Fibroblast of lung (primary cell): ENCODE data around the gene FKBP14.

ENCODE experiments used
- EZH2 ChIP-seq: IDR thresholded peaks from 2 replicates; pipeline ENCODE4 v1.5.1; 2012; ENCODE audit warnings: low read length, control low read depth, mild to moderate bottlenecking; ENCODE audit errors: missing control alignments
- TF ChIP-seq, protein P1 (sequence below), 2 donors: IDR thresholded peaks in 1 of 2; conservative IDR thresholded peaks in 1 of 2; 1 replicate in 1 of 2; 2 replicates in 1 of 2; pipeline ENCODE4 v1.5.1; 2011 to 2012; ENCODE audit warnings: low read length in 2 of 2, control low read depth in 1 of 2, inconsistent platforms in 1 of 2, low read depth in 1 of 2, mild to moderate bottlenecking in 1 of 2

DNA sequence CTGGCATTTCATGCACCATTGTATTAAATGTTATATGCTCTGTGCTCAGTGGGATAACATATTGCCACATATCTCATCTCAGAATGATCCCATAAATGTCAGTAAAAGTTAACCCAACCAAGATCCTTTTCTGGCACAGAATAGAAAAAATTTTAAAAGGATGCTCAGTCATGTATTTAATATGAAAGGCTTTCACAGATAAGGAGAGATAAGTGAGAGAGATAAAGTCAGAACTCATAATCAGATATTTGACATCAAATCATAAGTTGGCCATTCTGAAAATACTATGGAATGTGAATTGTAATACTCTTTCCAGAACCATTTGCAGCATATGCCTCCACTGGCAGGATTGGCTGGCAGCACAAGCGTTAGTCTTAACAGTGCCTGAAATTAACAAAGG is 40.2 kb upstream of the FKBP14 start:
- TF ChIP-seq, protein P1, sequence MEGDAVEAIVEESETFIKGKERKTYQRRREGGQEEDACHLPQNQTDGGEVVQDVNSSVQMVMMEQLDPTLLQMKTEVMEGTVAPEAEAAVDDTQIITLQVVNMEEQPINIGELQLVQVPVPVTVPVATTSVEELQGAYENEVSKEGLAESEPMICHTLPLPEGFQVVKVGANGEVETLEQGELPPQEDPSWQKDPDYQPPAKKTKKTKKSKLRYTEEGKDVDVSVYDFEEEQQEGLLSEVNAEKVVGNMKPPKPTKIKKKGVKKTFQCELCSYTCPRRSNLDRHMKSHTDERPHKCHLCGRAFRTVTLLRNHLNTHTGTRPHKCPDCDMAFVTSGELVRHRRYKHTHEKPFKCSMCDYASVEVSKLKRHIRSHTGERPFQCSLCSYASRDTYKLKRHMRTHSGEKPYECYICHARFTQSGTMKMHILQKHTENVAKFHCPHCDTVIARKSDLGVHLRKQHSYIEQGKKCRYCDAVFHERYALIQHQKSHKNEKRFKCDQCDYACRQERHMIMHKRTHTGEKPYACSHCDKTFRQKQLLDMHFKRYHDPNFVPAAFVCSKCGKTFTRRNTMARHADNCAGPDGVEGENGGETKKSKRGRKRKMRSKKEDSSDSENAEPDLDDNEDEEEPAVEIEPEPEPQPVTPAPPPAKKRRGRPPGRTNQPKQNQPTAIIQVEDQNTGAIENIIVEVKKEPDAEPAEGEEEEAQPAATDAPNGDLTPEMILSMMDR (conservative IDR thresholded peaks at IDR 0.05 in 1 of 2, IDR thresholded peaks at IDR 0.05 in 1 of 2; ENCODE audit: low read depth in 1 of 2, low read length in 2 of 2) = no peak
- no peak for TF ChIP-seq EZH2
